Measurements from ENCODE around the gene FNDC11.
A peak's percentile ranks its signal among the peaks of the same experiment; 100 is the strongest.

Gene FNDC11, protein sequence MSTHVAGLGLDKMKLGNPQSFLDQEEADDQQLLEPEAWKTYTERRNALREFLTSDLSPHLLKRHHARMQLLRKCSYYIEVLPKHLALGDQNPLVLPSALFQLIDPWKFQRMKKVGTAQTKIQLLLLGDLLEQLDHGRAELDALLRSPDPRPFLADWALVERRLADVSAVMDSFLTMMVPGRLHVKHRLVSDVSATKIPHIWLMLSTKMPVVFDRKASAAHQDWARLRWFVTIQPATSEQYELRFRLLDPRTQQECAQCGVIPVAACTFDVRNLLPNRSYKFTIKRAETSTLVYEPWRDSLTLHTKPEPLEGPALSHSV

DNA sequence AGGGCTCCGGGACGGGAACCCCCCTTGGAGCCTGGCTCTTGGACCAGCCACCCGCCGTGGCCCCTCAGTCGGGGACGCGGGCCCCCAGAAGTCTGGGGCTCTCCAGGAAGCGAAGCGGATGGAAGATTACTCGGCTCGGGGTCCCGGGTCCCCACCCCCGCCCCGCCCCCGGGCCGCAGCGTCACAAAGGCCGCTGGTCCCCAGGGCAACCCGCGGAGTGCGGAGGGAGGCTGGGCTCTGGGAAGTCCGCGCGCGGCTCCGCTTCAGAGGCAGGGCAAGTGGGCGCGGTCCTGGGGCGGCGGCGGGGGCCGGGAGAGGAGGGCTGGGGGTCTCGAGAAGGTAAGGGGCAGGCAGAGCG is at the start of gene FNDC11:
FNDC11 (plus strand) TSS at position 227 of the 358 bp plus-strand sequence. CDS start 1,505 bp downstream, outside the sequence.
- DNase-seq, result peak; percentile 48

DNA sequence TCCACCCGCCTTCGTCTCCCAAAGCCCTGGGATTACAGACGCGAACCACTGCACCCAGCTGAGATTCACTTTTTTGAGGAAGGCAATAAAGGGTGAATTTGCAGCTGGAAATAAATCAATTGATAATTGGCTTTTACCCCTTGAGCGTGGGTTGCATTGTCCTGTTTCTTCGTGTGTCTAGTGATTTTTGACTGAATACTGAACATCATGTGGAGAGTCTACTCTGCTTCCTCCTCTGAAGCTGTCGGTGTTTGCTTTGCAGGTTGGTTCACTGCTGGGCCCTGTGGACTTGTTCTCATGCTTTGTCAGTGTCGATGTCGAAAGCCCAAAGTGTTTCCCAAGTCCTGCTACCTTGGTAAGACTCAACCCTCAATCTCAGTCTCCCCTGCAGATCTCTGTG is 49.3 kb upstream of the FNDC11 start:
- no peak for DNase-seq

DNA sequence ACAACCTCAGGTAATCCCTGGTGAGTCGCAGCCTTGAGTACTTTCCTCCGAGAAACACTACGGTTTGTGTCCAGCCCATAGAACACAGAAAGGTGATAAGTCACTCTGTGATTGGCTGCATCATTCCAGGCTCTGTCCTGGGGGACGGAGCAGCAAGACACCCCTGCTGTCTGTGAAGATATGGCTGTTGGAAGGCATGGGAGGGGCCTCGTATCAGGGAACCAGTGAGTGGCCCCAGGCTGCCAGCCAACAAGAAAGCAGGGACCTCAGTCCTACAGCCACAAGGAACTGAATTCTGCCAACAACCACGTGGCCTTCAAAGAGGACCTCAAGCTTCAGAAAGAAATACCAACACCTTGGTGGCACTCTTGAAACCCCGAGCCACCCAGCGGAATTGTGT is 48.7 kb upstream of the FNDC11 start:
- no peak for DNase-seq

- no peak for DNase-seq
Observed at GRCh38 chr20:63505723-63506122, 48.2 kb upstream of the FNDC11 start.

GRCh38 chr20:63507083-63507743 is 46.7 kb upstream of the FNDC11 start:
- no peak for DNase-seq

GRCh38 chr20:63508072-63508768 is 45.7 kb upstream of the FNDC11 start:
- no peak for DNase-seq

DNA sequence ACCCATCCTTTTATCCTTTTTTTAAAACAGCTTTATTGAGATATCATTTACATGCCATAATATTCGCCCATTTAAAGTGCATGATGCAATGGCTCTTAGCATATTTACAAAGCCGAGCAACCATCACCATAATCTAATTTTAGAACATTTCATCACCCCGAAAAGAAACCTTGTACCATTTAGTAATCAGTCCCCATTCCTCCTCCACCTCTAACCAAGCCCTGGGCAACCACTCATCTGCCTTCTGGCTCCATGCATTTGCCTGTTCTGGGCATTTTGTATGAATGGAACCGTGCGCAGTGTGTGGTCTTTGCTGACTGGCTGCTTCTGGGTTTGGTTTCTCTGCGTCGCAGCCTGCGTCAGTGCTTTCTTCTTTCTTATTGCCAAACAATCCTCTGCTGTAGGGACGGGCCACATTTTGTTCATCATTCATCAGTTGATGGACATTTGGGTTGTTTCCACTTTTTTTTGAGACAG is 44.8 kb upstream of the FNDC11 start:
- DNase-seq, result no peak

- DNase-seq, result no peak
Observed at GRCh38 chr20:63513207-63513606, 40.8 kb upstream of the FNDC11 start.

GRCh38 chr20:63514520-63514919 is 39.4 kb upstream of the FNDC11 start:
- peak; percentile 25 for DNase-seq

GRCh38 chr20:63517376-63518309 is 36.3 kb upstream of the FNDC11 start:
- no peak for DNase-seq

- no peak for DNase-seq
Observed at GRCh38 chr20:63518351-63518861, 35.6 kb upstream of the FNDC11 start.

GRCh38 chr20:63518946-63519667 is 34.9 kb upstream of the FNDC11 start:
- DNase-seq, result no peak

GRCh38 chr20:63519668-63520503 is 34.1 kb upstream of the FNDC11 start:
- DNase-seq, result peak; percentile 22

DNA sequence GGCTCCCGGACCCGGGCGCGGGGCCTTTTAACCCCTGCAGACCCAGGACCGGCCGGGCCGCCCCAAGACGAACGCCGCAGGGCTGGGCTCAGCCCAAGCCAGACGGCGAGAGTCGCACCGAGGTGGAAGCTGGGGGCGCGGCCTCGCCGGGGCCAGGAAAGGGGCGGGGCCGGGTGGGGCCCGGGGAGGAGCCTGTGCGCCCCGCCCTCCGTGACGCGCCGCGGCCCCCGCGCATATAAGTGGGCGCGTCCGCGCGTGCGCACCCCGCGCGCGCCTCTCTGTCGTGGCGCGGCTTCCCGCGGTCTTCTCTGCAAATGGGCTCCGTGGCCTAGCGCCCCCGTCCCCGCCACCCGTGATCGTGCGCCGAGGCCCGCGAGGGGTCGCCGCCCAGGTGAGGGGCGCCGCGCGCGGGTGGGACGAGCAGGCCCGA is 33.4 kb upstream of the FNDC11 start, which contains the start of gene PPDPF:
PPDPF (plus strand) TSS at position 262 of the 430 bp plus-strand sequence. CDS start 544 bp downstream, outside the sequence.
- peak; percentile 79 for DNase-seq

- DNase-seq, result peak; percentile 52
Observed at GRCh38 chr20:63520934-63521601, 32.9 kb upstream of the FNDC11 start.

DNA sequence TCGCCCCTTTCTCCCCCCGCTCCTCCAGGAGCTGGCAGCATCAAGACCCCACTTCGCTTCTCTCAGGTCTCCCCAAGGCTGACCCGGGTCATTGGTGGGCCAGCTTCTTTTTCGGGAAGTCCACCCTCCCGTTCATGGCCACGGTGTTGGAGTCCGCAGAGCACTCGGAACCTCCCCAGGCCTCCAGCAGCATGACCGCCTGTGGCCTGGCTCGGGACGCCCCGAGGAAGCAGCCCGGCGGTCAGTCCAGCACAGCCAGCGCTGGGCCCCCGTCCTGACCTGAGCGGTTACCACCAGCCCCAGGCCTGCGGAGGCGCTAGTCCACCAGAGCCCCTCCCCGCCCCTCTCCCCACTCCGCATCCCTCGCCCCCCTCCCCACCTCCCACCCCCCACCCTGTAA is 32.4 kb upstream of the FNDC11 start:
- DNase-seq, result no peak

DNA sequence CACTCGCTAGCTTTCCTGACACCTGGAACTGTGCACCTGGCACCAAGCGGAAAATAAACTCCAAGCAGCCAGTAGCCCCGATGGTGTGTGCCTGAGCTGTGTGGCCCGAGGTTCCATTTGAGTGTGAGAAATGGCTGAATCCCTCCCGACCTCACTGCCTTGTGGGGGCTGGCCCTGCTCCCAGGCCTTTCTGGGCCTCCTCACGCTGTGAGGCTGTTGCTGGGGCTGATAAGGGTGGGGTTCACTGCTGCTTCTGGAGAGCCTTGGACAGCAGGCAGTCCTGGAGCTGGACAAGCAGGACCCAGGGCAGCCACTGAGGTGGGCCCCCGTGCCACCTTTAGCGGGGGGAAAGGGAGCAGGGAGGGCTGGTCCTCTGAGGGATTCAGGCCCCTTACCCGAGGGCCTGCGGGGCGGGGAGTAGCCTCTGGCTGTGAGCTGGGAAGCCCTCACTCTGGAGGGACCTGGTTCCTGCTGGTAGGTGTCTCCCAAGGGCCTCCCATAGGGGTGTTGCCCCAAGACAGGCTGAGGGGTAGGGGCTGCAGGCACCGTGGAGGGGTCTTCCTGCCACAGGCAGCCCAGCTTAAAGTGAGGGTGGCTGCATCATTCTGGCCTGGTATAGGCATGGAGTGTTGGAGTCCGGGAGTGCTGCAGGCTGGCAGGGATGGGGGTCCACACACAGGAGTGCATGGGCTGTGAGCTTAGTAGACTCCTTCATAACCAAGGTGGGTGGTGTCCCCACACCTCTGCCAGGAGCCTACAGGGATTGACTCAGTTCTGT is 31.7 kb upstream of the FNDC11 start:
- no peak for DNase-seq

GRCh38 chr20:63522981-63523611 is 30.9 kb upstream of the FNDC11 start:
- no peak for DNase-seq

DNA sequence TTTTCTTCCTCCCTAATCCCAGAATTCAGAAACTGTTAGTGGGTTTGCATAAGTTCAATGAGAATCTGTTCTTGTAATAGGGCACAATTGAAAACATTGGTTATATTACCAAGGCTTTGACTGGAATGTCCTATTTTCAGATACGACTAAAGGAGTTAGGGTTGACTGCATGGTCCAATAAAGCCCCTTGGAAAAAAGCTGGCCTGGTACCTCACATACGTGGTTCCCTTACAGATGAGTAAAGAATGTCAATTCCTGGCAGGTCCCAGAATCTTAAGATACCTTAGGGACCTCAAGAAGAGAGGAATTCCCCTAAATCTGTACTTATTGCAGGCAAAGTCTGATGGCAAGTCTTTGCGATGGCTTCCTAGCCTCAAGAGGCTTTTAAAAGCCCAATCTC is 28.8 kb upstream of the FNDC11 start:
- DNase-seq, result no peak

Data from inflammatory macrophage treated with lipopolysaccharide for 4 hours (primary cell).